Prostate gland (tissue), 2 donors: ENCODE data around the gene ARHGEF3.

Experiments used
- CTCF ChIP-seq, 4 experiments: fragments of 200-600 bp in 2 of 4; fragments of 450-650 bp in 2 of 4; sonication (generic) in 2 of 4; IDR thresholded peaks; 1 replicate in 3 of 4; 2 replicates in 1 of 4; pipeline ENCODE4 v1.5.1; 2016 to 2019; ENCODE audit warnings: antibody characterized with exemption in 4 of 4, mild to moderate bottlenecking in 2 of 4, moderate library complexity in 2 of 4
- POLR2AphosphoS5 ChIP-seq: sonication (generic); formaldehyde crosslinking; IDR thresholded peaks from one replicate; pipeline ENCODE4 v1.6.1; 2017; ENCODE audit warnings: antibody characterized with exemption

DNA sequence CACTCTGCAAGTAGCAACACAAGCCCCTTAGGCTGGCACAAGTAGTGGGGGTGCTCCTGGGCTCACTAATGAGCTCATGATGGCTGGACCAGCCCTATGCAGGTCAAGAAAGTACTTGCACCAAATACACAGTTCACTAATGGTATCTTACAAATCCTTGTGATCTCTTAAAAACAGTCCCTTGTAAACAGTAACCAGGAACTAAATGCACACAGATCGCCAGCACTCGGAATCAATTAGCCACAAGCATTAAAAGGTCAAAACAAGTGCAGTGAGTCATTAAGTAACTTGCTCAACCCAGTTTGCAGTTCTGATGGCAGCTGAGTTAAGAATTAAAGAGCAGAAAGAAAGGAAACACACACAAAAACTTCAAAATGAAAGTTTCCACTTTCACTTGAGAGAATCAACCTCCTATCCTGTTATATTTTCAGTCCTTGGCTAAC is 43.2 kb downstream of the ARHGEF3 start:
- TF ChIP-seq CTCF (IDR thresholded peaks at IDR 0.05) = no peak
- TF ChIP-seq POLR2AphosphoS5 = peak; percentile 44
